ENCODE data around the gene PPP2R3C. TPM values are rescaled to one million over a fixed set of nuclear protein-coding genes. Genes with fewer than 3 reads are reported as not detected.

PPP2R3C gene
- total RNA-seq, 1 experiment from 2014 or later: 13.3 TPM

DNA sequence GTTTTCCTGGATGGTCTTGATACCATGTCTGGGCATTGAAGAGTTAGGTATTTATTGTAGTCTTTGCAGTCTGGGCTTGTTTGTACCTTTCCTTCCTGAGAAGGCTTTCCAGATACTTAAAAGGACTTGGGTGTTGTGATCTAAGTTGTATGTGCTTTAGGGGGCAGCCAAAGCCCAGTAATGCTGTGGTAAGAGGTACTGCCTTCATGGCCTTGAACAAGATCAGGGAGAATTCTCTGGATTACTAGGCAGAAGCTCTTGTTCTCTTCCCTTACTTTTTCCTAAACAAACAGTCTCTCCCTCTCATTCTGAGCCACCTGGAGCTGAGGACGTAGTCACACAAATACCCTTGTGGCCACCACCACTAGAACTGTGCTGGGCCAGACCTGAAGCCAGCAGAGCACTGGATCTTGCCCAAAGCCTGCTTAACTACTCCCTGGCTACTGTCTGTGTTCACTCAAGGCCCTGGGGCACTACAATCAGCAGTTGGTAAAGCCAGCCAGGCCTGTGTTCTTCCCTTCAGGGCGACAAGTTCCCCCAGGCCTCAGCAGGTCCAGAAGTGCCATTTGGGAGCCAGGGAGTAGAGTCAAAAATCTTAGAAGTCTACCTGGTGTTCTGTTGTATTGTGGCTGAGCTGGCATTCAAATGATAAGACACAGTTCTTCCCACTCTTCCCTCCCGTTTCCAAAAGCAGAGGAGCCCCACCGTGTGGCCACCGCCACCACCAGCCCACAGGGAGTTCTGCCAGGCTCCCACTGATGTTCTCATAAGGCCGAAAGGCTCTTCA is 11.9 kb upstream of the PPP2R3C start:
- CTCF ChIA-PET: no interaction called here
- POLR2A ChIA-PET (ENCODE audit: unreplicated experiment): no interaction called here
- Histone ChIP-seq H3K36me3 (ENCODE audit: low read depth) (no peaks in the 10 kb centered on the region), H3K4me3 (no peak overlapping the region), H3K79me2 (ENCODE audit: low read depth) (no peaks in the 10 kb centered on the region), H3K27ac (no peak overlapping the region), H3K4me1 (replicated peaks; ENCODE audit: insufficient read depth) (no peaks in the 10 kb centered on the region), H3K27me3 (ENCODE audit: insufficient read depth, low read depth) (no peaks in the 10 kb centered on the region), H2AFZ (no peak overlapping the region), H3K4me2 (no peak overlapping the region), H3K9me2 (ENCODE audit: insufficient read depth) (no peaks in the 10 kb centered on the region), H3F3A (ENCODE audit: insufficient read depth, low read depth) (no peaks in the 10 kb centered on the region), H3K9me3 (ENCODE audit: insufficient read depth, low read depth) (no peaks in the 10 kb centered on the region), H4K20me1 (ENCODE audit: insufficient read depth) (no peaks in the 10 kb centered on the region)
- no TSS peak for BruUV-seq (replicated peaks)
- intact Hi-C loops (cut with micrococcal nuclease; ENCODE audit: unreplicated experiment): no loop called here
- no peak for TF ChIP-seq EZH2 (IDR thresholded peaks at IDR 0.05; ENCODE audit: low read depth)
- TF ChIP-seq, protein P1, sequence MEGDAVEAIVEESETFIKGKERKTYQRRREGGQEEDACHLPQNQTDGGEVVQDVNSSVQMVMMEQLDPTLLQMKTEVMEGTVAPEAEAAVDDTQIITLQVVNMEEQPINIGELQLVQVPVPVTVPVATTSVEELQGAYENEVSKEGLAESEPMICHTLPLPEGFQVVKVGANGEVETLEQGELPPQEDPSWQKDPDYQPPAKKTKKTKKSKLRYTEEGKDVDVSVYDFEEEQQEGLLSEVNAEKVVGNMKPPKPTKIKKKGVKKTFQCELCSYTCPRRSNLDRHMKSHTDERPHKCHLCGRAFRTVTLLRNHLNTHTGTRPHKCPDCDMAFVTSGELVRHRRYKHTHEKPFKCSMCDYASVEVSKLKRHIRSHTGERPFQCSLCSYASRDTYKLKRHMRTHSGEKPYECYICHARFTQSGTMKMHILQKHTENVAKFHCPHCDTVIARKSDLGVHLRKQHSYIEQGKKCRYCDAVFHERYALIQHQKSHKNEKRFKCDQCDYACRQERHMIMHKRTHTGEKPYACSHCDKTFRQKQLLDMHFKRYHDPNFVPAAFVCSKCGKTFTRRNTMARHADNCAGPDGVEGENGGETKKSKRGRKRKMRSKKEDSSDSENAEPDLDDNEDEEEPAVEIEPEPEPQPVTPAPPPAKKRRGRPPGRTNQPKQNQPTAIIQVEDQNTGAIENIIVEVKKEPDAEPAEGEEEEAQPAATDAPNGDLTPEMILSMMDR (conservative IDR thresholded peaks at IDR 0.05): no peak
- no peak for DNase-seq

DNA sequence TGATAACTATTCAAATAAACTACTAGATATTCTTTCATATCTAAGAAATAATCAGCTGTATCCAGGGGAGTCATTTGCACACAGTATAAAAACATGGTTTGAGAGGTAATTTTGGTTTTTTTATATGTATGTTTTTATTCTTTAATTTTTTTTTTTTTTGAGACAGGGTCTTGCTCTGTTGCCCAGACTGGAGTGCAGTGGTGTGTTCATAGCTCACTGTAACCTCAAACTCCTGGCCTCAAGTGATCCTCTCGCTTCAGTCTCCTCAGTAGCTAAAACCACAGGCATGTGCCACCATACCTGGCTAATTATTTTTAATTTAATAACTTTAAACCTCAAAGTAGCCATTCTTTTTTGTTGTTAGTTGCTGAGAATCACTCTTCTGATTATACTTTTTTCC is 2.3 kb upstream of the PPP2R3C start:
- Histone ChIP-seq H3K36me3 (ENCODE audit: low read depth) (no peaks in the 10 kb centered on the region), H3K4me2 (peak overlapping the region; percentile 89; the same call in 1 of the 2 replicates), H3K4me3 (no peak overlapping the region), H3K4me1 (replicated peaks; ENCODE audit: insufficient read depth) (peaks cover 9% of the 10 kb centered on the region), H3K27ac (no peak overlapping the region), H3F3A (ENCODE audit: insufficient read depth, low read depth) (peaks cover 8% of the 10 kb centered on the region; the same call in 1 of the 2 replicates), H4K20me1 (ENCODE audit: insufficient read depth) (no peaks in the 10 kb centered on the region), H3K9me2 (ENCODE audit: insufficient read depth) (no peaks in the 10 kb centered on the region), H2AFZ (no peak overlapping the region), H3K9me3 (ENCODE audit: insufficient read depth, low read depth) (no peaks in the 10 kb centered on the region), H3K79me2 (ENCODE audit: low read depth) (0 out of 2 replicates have a peak, but pooled peaks cover 14% of the 10 kb centered on the region), H3K27me3 (ENCODE audit: insufficient read depth, low read depth) (no peaks in the 10 kb centered on the region)
- CTCF ChIA-PET: interaction anchor here (0.7 kb wide), 2 partner anchors 106 to 294 kb away, joined by 5 to 7 read pairs; no protein-coding TSS in a partner anchor
- POLR2A ChIA-PET (ENCODE audit: unreplicated experiment): no interaction called here
- no TSS peak for BruUV-seq (replicated peaks)
- intact Hi-C loops (cut with micrococcal nuclease; ENCODE audit: unreplicated experiment): loop anchor here (5.0 kb wide), 1 partner anchor 278 kb away; the partner anchor contains the start of gene NFKBIA
- TF ChIP-seq, protein P1 (conservative IDR thresholded peaks at IDR 0.05): no peak
- no peak for TF ChIP-seq EZH2 (IDR thresholded peaks at IDR 0.05; ENCODE audit: low read depth)
- DNase-seq: no peak

DNA sequence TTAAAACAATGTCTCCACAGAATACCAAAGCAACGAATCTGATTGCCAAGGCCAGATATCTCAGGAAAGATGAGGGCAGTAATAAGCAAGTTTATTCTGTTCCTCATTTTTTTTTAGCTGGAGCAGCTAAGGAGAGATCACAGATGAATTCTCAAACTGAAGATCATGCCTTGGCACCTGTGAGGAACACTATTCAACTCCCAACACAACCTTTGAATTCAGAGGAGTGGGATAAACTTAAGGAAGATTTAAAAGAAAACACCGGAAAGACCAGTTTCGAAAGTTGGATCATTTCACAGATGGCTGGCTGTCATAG is 1.6 kb upstream of the PPP2R3C start:
- H3K9me3 ChIP-seq (ENCODE audit: insufficient read depth, low read depth): no peaks in the 10 kb centered on the region
- 0 out of 2 replicates have a peak, but pooled peaks cover 14% of the 10 kb centered on the region for H3K79me2 ChIP-seq (ENCODE audit: low read depth)
- no peaks in the 10 kb centered on the region for H3K27me3 ChIP-seq (ENCODE audit: insufficient read depth, low read depth)
- no peaks in the 10 kb centered on the region for H3K9me2 ChIP-seq (ENCODE audit: insufficient read depth)
- no TSS peak for BruUV-seq (replicated peaks)
- ChIA-PET POLR2A (ENCODE audit: unreplicated experiment) (no interaction called here), CTCF (interaction anchor here (0.7 kb wide), 2 partner anchors 106 to 295 kb away, joined by 5 to 7 read pairs; no protein-coding TSS in a partner anchor)
- no peaks in the 10 kb centered on the region for H4K20me1 ChIP-seq (ENCODE audit: insufficient read depth)
- H2AFZ ChIP-seq: peak overlapping the region; percentile 97; the same call in 1 of the 2 replicates
- H3K4me3 ChIP-seq: peak overlapping the region; percentile 65
- intact Hi-C loops (cut with micrococcal nuclease; ENCODE audit: unreplicated experiment): loop anchor here (5.0 kb wide), 1 partner anchor 279 kb away; the partner anchor contains the start of gene NFKBIA
- TF ChIP-seq, protein P1 (conservative IDR thresholded peaks at IDR 0.05): no peak
- TF ChIP-seq EZH2 (IDR thresholded peaks at IDR 0.05; ENCODE audit: low read depth): no peak
- H3K27ac ChIP-seq: no peak overlapping the region
- peaks cover 9% of the 10 kb centered on the region for H3K4me1 ChIP-seq (replicated peaks; ENCODE audit: insufficient read depth)
- no peak for DNase-seq
- peak overlapping the region; percentile 89 for H3K4me2 ChIP-seq
- H3K36me3 ChIP-seq (ENCODE audit: low read depth): no peaks in the 10 kb centered on the region
- H3F3A ChIP-seq (ENCODE audit: insufficient read depth, low read depth): peaks cover 8% of the 10 kb centered on the region; the same call in 1 of the 2 replicates

Measured in PC-9 (cell line).